ENCODE results near the gene SNX3.
A peak's percentile ranks its signal among the peaks of the same experiment; 100 is the strongest.

Gene SNX3

GRCh38 chr6:108164543-108164814, 96.4 kb downstream of the SNX3 start:
- Histone ChIP-seq H3K4me3 (ENCODE audit: low read depth in 1 of 2, low read length in 2 of 2) (no peak overlapping the region), H3K27ac (ENCODE audit: low read length) (no peak overlapping the region), H3K9ac (ENCODE audit: low read depth, low read length) (no peak overlapping the region), H2AFZ (ENCODE audit: low read depth, low read length) (no peak overlapping the region), H3K27me3 (ENCODE audit: insufficient read depth, low read length, poor library complexity) (peaks cover 13% of the 10 kb centered on the region), H3K4me2 (ENCODE audit: insufficient read depth, low read length) (no peak overlapping the region), H3K9me3 (ENCODE audit: insufficient read depth, low read length, severe bottlenecking) (no peaks in the 10 kb centered on the region), H4K20me1 (ENCODE audit: insufficient read depth, low read length) (no peaks in the 10 kb centered on the region), H3K36me3 (ENCODE audit: insufficient read depth, low read length) (no peaks in the 10 kb centered on the region), H3K79me2 (ENCODE audit: insufficient read depth, low read length) (no peaks in the 10 kb centered on the region), H3K4me1 (ENCODE audit: insufficient read depth, low read length) (no peaks in the 10 kb centered on the region)
- DNase-seq (no peak), ATAC-seq (ENCODE audit: insufficient read depth, low read depth) (no peak)
- TF ChIP-seq EZH2 (IDR thresholded peaks at IDR 0.05; ENCODE audit: borderline replicate concordance, low read depth, low read length, severe bottlenecking) (no peak), CTCF (IDR thresholded peaks at IDR 0.05; ENCODE audit: borderline replicate concordance, extremely low read depth, low read length, poor library complexity, severe bottlenecking) (no peak)

GRCh38 chr6:108163644-108164542, 96.9 kb downstream of the SNX3 start:
- Histone ChIP-seq H2AFZ (ENCODE audit: low read depth, low read length) (no peak overlapping the region), H3K27ac (ENCODE audit: low read length) (no peak overlapping the region), H3K79me2 (ENCODE audit: insufficient read depth, low read length) (no peaks in the 10 kb centered on the region), H3K36me3 (ENCODE audit: insufficient read depth, low read length) (no peaks in the 10 kb centered on the region), H3K9ac (ENCODE audit: low read depth, low read length) (no peak overlapping the region), H3K4me1 (ENCODE audit: insufficient read depth, low read length) (no peaks in the 10 kb centered on the region), H3K27me3 (ENCODE audit: insufficient read depth, low read length, poor library complexity) (peaks cover 15% of the 10 kb centered on the region), H3K9me3 (ENCODE audit: insufficient read depth, low read length, severe bottlenecking) (no peaks in the 10 kb centered on the region), H3K4me3 (ENCODE audit: low read depth in 1 of 2, low read length in 2 of 2) (no peak overlapping the region), H4K20me1 (ENCODE audit: insufficient read depth, low read length) (no peaks in the 10 kb centered on the region), H3K4me2 (ENCODE audit: insufficient read depth, low read length) (no peak overlapping the region)
- DNase-seq, result no peak
- ATAC-seq (ENCODE audit: insufficient read depth, low read depth), result no peak
- no peak for TF ChIP-seq EZH2 (IDR thresholded peaks at IDR 0.05; ENCODE audit: borderline replicate concordance, low read depth, low read length, severe bottlenecking)
- no peak for TF ChIP-seq CTCF (IDR thresholded peaks at IDR 0.05; ENCODE audit: borderline replicate concordance, extremely low read depth, low read length, poor library complexity, severe bottlenecking)

DNA sequence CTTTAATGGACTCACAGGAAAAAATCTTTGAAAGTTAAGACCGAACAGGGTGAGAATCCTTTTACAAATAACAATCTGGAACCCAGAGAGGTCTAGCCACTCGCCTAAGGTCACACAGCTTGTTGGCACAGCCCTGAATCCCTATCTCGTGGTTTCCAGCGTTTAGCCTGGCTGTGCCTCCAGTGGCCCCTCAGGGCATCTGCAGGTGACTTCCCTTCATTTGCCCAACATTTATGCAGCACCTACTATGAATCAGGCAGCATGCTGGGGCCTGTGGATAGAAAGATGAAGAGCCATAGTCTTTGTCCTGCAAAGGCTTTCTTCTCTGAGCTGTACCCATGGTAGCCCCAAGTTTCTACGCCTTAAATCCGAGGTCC, 97.6 kb downstream of the SNX3 start:
- peaks cover 16% of the 10 kb centered on the region for H3K27me3 ChIP-seq (ENCODE audit: insufficient read depth, low read length, poor library complexity)
- H3K27ac ChIP-seq (ENCODE audit: low read length), result no peak overlapping the region
- no peaks in the 10 kb centered on the region for H4K20me1 ChIP-seq (ENCODE audit: insufficient read depth, low read length)
- TF ChIP-seq CTCF (IDR thresholded peaks at IDR 0.05; ENCODE audit: borderline replicate concordance, extremely low read depth, low read length, poor library complexity, severe bottlenecking) (peak; percentile 44), EZH2 (IDR thresholded peaks at IDR 0.05; ENCODE audit: borderline replicate concordance, low read depth, low read length, severe bottlenecking) (no peak)
- H2AFZ ChIP-seq (ENCODE audit: low read depth, low read length), result no peak overlapping the region
- H3K36me3 ChIP-seq (ENCODE audit: insufficient read depth, low read length), result no peaks in the 10 kb centered on the region
- no peak overlapping the region for H3K4me3 ChIP-seq (ENCODE audit: low read depth in 1 of 2, low read length in 2 of 2)
- ATAC-seq (ENCODE audit: insufficient read depth, low read depth) (0 out of 3 replicates have a peak, but pooled peaks have one; percentile 49), DNase-seq (no peak)
- no peak overlapping the region for H3K4me2 ChIP-seq (ENCODE audit: insufficient read depth, low read length)
- no peak overlapping the region for H3K9ac ChIP-seq (ENCODE audit: low read depth, low read length)
- H3K4me1 ChIP-seq (ENCODE audit: insufficient read depth, low read length), result no peaks in the 10 kb centered on the region
- no peaks in the 10 kb centered on the region for H3K79me2 ChIP-seq (ENCODE audit: insufficient read depth, low read length)
- H3K9me3 ChIP-seq (ENCODE audit: insufficient read depth, low read length, severe bottlenecking), result no peaks in the 10 kb centered on the region

Data from DND-41 (cell line).